ENCODE data around the gene DYRK3. TPM values are rescaled to one million over a fixed set of nuclear protein-coding genes. Genes with fewer than 3 reads are reported as not detected.

DYRK3 gene
- total RNA-seq, 1 experiment from 2014 or later = 28.3 TPM

DNA sequence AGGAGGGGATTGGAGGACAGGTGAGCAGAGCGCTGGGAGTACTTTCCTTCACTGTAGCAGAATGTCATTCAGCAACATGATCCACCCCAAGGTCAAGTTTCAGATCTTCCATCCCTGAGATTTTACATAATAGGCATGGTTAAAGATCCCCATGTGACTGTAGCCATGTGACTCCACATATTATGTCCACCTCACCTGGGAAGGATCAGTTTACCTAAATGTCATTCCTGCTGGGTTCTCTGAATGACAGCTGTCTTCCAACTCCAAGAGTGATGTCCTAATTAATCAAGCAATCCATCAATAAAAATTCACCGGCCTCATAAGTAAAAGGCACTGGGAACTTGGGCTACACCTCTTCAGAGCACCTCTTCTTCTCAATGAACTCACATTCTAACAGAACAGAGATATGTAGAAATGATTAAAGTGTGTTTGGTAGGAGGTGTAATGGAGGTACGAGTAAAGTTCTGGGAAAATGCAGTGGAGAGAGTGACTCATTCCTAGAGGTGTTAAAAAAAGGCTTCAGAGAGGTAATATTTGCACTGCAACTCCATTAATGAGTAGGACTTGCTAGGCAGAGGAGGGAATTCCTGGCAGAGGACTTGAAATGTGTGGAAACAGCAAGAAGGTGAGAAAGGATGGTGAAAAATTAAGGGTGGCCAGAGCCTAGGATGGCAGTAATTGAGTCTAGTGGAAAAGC is 27.2 kb downstream of the DYRK3 start:
- no peak for DNase-seq
- no peak overlapping the region for H3K4me3 ChIP-seq (ENCODE audit: insufficient read depth, low read depth, low read length)
- H3K36me3 ChIP-seq (replicated peaks; ENCODE audit: control insufficient read depth, insufficient read depth, low read length) = no peaks in the 10 kb centered on the region
- H3K27me3 ChIP-seq (ENCODE audit: control insufficient read depth, insufficient read depth, low read length) = peaks cover 32% of the 10 kb centered on the region

DNA sequence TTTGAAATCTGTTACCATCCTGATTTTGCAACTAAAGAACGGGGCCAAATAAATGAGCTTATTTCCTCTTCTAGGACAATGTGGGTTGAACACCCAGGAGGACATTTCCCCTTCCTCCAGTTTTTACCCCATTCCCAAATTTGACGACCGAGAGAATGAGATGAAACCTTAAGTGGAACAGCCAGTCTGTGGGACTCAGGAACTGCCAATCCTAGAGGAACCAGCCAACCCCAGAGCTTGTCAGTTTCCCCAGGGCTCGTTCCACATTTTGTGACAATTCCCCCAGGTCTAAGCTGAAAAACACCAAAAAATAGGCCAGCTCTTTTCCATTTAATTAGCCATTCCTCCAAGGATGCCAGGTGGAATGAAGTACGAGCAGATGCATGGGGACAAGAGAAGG is 28.0 kb downstream of the DYRK3 start:
- no peak for DNase-seq
- Histone ChIP-seq H3K36me3 (replicated peaks; ENCODE audit: control insufficient read depth, insufficient read depth, low read length) (no peaks in the 10 kb centered on the region), H3K4me3 (ENCODE audit: insufficient read depth, low read depth, low read length) (no peak overlapping the region), H3K27me3 (ENCODE audit: control insufficient read depth, insufficient read depth, low read length) (peaks cover 27% of the 10 kb centered on the region)

DNA sequence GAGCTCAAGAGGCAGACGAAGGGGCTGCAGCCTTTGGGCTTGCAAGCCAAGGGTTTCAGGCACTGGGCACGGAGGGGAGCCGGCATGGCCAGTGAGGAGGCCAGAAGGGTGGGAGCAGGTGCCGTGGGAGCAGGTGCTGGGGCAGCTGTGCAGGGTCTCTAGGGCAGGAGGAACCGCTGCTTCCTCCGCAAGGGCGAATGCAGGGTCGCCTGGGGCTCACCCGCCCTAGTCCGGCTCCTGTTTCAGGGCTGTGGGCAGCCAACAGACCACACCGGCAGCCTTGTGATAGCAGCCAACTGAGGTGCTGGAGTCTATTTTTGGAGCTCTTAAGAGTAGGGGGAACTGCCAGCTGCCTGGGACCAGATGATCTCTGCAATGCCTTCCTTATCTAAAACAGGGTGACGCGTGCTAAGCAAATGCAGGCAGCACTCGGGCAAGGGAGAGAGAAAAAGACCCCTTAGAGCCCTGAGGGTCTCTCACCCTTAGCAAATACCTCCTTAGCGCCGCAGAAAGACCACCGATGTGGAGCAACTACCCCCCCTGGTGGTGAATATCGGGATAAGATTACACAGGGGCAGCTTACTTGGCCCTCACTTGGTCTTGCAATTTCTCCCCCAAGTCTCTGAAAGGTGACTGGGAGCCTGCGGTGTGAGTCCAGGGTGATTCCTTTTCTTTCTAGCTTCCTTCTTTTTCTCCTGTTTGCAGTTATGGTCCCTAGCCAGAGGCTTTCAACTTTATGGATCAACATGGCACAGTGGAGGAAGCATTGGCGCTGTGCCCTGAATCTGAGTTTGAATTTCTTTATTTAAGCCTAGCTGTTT is 28.7 kb downstream of the DYRK3 start:
- DNase-seq = peak; percentile 88
- peaks cover 26% of the 10 kb centered on the region for H3K27me3 ChIP-seq (ENCODE audit: control insufficient read depth, insufficient read depth, low read length)
- no peaks in the 10 kb centered on the region for H3K36me3 ChIP-seq (replicated peaks; ENCODE audit: control insufficient read depth, insufficient read depth, low read length)
- H3K4me3 ChIP-seq (ENCODE audit: insufficient read depth, low read depth, low read length) = peak overlapping the region; percentile 15

DNA sequence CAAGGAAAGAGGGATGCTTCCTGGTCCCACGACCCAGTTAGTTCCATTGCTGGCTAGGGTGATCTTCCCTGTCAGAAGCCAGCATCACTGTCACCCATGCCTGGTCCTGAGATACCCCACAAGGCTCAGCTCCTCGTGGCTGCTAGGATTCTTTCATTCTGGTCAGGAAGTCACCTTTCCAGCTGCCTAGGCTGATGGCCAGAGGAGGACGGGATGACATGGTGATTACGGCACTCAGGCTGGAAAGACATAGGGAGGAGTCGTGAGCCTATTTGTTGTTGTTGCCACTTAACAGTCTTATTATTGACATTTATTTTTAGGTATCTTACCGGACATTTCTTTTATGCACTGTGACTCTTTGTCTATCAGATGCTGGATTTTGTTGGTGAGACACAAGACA is 29.4 kb downstream of the DYRK3 start:
- Histone ChIP-seq H3K27me3 (ENCODE audit: control insufficient read depth, insufficient read depth, low read length) (peaks cover 22% of the 10 kb centered on the region), H3K36me3 (replicated peaks; ENCODE audit: control insufficient read depth, insufficient read depth, low read length) (no peaks in the 10 kb centered on the region), H3K4me3 (ENCODE audit: insufficient read depth, low read depth, low read length) (no peak overlapping the region)
- DNase-seq = no peak

DNA sequence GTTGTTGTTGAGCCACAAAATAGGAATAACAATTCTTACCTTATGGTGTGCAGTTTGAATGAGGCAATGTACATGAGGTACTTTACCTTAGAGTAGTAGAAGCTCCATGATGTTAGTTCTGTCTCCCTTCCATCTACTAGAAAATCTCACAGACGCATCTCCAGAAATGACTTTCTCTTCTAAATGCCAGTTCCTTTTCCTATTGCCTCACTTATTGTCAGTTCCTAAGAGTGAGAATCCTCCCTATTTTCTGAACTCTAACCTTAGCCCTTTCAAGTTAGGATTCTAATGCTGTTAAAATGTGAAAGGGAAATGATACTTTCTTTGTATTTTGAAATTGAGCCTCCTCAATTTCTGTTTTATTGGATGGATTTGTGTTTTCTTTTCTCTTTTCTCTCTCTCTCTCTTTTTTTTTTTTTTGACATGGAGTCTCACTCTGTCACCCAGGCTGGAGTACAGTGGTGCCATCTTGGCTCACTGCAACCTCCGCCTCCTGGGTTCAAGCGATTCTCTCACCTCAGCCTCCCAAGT is 30.8 kb downstream of the DYRK3 start:
- DNase-seq = no peak
- Histone ChIP-seq H3K4me3 (ENCODE audit: insufficient read depth, low read depth, low read length) (no peak overlapping the region), H3K36me3 (replicated peaks; ENCODE audit: control insufficient read depth, insufficient read depth, low read length) (no peaks in the 10 kb centered on the region), H3K27me3 (ENCODE audit: control insufficient read depth, insufficient read depth, low read length) (peaks cover 22% of the 10 kb centered on the region)

DNA sequence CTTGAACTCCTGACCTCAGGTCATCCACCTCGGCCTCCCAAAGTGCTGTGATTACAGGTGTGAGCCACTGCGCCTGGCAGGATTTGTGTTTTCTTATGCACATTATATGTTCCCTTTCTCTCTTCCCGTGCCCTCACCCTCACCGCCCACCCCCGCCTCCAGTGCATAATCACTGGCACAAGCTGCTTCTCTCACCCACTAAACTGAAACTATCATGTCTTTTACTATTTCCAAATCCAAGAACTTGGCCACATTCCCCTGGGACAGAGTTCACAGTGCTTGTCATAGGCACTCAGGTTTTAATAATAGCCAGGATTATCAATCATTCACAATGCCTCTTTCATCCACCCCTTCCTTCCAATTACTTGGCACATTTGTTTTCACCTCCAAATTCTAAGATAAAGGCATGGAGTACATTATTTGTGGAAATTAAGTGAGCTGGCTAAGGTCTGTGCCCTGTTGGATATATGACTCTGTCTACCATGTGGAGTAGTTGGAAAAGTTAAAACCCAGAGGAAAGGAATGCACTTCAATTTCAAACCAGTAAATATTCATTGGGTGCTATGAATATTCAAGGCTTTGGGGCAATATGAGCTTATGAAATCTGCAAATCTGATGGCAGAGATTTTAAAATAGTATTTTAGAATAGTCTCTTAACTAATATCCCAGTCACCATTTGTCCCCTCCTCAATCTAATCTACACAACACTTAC is 31.8 kb downstream of the DYRK3 start:
- no peak for DNase-seq
- Histone ChIP-seq H3K4me3 (ENCODE audit: insufficient read depth, low read depth, low read length) (no peak overlapping the region), H3K27me3 (ENCODE audit: control insufficient read depth, insufficient read depth, low read length) (peaks cover 19% of the 10 kb centered on the region), H3K36me3 (replicated peaks; ENCODE audit: control insufficient read depth, insufficient read depth, low read length) (no peaks in the 10 kb centered on the region)

DNA sequence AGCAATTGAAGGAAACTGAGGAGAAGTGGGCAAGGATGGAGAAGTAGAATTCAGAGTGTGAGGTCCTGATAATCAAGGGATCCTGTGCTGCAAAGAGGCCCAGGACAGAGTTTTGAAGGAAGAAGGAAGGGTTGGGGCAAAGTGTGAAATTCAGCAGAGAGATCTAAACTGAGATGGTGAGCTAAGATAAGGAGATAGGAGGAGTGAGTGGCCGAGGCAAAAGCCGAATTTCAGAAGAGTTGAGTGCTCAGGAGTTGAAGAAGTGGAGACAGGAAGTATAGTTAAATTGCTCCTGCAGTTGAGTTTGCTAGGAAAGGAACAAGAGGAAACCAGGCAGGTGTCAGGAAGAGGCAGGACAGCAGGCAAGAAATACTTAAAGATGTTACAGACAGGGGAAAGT is 33.0 kb downstream of the DYRK3 start:
- no peak for DNase-seq
- peaks cover 7% of the 10 kb centered on the region for H3K27me3 ChIP-seq (ENCODE audit: control insufficient read depth, insufficient read depth, low read length)
- no peaks in the 10 kb centered on the region for H3K36me3 ChIP-seq (replicated peaks; ENCODE audit: control insufficient read depth, insufficient read depth, low read length)
- H3K4me3 ChIP-seq (ENCODE audit: insufficient read depth, low read depth, low read length) = no peak overlapping the region

DNA sequence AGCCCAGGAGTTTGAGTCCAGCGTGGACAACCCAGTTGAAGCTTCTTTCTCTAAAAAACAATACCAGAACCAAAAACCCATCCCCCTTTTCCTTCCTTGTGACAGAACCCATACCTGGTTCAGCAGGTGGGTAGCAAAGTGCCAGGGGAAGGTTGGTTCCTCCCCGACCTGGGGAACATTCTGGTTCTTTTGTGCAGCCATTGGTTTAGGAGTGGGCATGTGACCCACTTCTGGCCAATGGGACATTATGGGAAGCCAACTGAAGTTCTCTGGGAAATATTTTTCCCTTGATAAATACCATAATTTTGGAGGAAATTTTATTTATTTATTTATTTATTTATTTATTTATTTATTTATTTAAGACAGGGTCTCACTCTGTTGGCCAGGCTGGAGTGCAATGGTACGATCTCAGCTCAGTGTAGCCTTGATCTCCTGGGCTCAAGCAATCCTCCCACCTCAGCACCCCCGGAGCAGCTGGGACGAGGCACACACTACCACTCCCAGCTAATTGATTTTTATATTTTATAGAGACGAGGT is 33.6 kb downstream of the DYRK3 start:
- peaks cover 2% of the 10 kb centered on the region for H3K27me3 ChIP-seq (ENCODE audit: control insufficient read depth, insufficient read depth, low read length)
- DNase-seq = no peak
- H3K36me3 ChIP-seq (replicated peaks; ENCODE audit: control insufficient read depth, insufficient read depth, low read length) = no peaks in the 10 kb centered on the region
- no peak overlapping the region for H3K4me3 ChIP-seq (ENCODE audit: insufficient read depth, low read depth, low read length)

DNA sequence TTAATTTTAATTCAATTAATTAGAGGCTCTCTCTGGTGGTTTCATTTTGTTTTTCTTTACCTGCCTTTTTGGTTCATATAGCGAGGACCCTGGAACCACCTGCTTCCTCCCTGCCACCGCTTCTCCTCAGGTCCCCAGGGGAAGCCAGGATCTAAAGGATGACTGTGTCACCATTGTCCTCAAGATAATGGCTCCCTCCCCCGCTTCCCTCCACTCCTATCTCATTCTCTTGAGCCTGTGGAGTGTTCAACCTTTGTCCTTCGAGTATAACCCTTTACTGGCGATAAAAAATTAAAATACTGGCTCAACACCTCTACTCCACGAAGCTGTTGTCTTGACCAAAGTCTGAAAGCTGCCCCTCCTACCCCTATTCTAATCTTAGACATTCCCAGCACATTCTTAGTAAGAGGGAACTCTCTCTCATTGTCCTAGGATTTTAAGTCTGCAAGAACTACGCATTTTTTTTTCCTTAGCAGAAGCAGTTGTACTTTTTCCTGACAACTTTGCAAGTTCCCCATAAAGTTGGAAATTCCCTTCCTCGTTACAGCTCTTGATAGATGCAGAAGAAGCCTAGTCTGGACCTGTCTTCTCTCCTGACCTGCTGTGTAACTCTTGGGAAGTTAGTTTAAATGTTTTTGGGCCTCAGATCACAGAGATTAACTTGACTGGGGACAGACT is 36.8 kb downstream of the DYRK3 start:
- Histone ChIP-seq H3K27me3 (ENCODE audit: control insufficient read depth, insufficient read depth, low read length) (no peaks in the 10 kb centered on the region; the same call in 1 of the 2 replicates), H3K4me3 (ENCODE audit: insufficient read depth, low read depth, low read length) (no peak overlapping the region), H3K36me3 (replicated peaks; ENCODE audit: control insufficient read depth, insufficient read depth, low read length) (no peaks in the 10 kb centered on the region)
- DNase-seq = no peak

DNA sequence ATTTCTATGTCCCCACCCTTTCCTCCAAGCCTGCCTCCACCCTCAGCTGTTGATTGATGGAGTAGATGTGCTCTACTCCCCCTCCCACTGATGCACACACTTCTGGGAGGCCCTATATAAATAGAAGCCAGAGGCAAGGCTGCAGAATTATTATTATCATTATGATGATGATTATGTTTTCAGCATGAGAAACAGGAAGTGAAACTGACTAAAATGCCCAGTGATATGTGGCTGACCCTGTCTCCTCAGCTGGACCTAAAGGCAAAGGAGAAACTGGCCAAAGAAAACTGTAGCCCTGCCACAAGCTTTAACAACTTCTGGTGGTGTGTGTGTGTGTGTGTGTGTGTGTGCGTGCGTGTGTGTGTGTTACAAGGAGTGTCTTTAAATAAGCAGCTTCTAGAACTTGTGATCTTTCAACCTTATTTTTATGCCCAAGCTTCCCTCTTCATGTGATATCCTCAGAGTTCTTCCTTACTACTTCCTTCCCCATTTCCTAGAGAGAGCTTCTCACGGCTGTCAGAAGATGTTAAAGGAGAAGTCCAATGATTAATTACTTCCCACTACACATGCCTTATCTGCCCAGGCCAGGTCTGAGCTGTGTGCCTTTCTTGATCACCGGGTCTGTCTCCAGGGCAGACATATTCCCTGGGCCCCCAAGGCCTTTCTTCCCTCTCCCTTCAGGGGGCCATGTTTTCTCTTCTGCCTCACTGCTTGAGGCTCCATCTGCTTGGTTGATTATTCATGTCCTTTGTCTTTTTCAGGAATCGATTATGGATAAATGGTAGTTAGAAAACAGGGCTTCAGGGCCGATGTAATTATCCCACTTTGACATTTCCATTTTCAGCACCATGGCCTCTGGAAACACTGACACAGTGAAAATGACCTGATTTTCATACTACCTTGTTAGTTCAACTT is 37.8 kb downstream of the DYRK3 start:
- no peak overlapping the region for H3K4me3 ChIP-seq (ENCODE audit: insufficient read depth, low read depth, low read length)
- no peaks in the 10 kb centered on the region for H3K27me3 ChIP-seq (ENCODE audit: control insufficient read depth, insufficient read depth, low read length)
- no peak for DNase-seq
- H3K36me3 ChIP-seq (replicated peaks; ENCODE audit: control insufficient read depth, insufficient read depth, low read length) = no peaks in the 10 kb centered on the region

DNA sequence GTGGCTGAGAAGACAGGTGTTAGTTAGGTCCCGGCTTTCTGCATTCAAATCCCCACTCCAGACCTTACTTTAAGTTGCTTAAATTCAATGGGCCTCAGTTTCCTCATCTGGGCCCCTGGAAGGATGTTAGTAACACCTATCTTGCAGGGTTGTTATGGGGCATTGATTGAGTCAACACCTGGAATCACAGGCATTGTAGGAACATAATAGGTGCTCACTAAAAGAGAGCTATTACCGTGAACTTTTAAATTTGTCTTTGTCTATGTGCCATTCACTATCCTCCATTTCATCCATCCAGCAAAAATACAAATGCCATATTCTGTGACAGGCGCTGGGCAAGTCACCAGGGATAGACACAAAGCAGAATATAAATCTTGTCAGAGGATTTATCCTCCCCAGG is 38.9 kb downstream of the DYRK3 start:
- no peak overlapping the region for H3K4me3 ChIP-seq (ENCODE audit: insufficient read depth, low read depth, low read length)
- no peaks in the 10 kb centered on the region for H3K27me3 ChIP-seq (ENCODE audit: control insufficient read depth, insufficient read depth, low read length)
- DNase-seq = no peak
- no peaks in the 10 kb centered on the region for H3K36me3 ChIP-seq (replicated peaks; ENCODE audit: control insufficient read depth, insufficient read depth, low read length)

DNA sequence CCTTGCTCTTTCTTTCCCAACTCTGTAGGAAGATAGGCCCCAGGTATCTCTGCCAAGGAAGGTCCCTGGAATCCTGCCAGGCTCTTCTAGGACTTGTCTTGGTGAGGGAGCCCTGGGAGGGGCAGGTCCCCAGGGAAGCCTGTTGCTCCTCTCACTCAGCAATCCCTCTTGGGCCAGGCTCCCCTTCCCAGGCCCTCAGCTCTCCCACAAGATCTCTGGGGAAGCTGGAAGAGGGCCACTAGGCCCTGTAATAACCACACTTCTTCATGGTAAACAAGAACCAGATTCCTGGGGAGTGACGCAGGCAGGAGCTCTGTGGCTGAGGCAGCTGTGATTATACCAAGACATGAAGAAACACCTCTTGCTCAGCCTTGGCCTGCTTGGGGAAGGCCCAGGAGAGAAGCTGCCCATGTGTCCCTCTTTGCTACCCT is 39.4 kb downstream of the DYRK3 start:
- no peaks in the 10 kb centered on the region for H3K36me3 ChIP-seq (replicated peaks; ENCODE audit: control insufficient read depth, insufficient read depth, low read length)
- no peaks in the 10 kb centered on the region for H3K27me3 ChIP-seq (ENCODE audit: control insufficient read depth, insufficient read depth, low read length)
- no peak for DNase-seq
- no peak overlapping the region for H3K4me3 ChIP-seq (ENCODE audit: insufficient read depth, low read depth, low read length)

DNA sequence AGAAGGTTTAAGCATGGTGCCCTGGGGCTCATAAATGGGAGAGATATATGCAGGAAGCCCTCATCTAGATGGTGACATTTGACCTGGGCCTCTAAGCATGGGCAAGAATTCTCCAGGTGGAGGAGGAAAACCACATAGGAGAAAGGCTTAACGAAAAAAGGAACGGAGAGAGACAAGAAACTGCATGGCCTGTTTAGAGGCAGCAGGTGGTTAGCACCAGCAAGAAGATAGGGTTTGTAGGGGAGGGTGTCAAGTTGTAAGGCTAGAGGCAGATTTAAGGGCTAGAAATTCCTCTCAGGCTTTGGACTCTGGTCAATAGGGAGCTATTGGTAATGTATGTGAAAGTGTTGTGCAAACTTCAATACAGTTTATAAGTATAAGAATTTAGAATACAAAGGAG is 41.2 kb downstream of the DYRK3 start:
- no peaks in the 10 kb centered on the region for H3K36me3 ChIP-seq (replicated peaks; ENCODE audit: control insufficient read depth, insufficient read depth, low read length)
- no peak for DNase-seq
- H3K27me3 ChIP-seq (ENCODE audit: control insufficient read depth, insufficient read depth, low read length) = peaks cover 3% of the 10 kb centered on the region; the same call in 1 of the 2 replicates
- no peak overlapping the region for H3K4me3 ChIP-seq (ENCODE audit: insufficient read depth, low read depth, low read length)

Data from H7 (cell line).